Measurements from ENCODE around the gene ATP5PD.
A peak's percentile ranks its signal among the peaks of the same experiment; 100 is the strongest.

ATP5PD gene

DNA sequence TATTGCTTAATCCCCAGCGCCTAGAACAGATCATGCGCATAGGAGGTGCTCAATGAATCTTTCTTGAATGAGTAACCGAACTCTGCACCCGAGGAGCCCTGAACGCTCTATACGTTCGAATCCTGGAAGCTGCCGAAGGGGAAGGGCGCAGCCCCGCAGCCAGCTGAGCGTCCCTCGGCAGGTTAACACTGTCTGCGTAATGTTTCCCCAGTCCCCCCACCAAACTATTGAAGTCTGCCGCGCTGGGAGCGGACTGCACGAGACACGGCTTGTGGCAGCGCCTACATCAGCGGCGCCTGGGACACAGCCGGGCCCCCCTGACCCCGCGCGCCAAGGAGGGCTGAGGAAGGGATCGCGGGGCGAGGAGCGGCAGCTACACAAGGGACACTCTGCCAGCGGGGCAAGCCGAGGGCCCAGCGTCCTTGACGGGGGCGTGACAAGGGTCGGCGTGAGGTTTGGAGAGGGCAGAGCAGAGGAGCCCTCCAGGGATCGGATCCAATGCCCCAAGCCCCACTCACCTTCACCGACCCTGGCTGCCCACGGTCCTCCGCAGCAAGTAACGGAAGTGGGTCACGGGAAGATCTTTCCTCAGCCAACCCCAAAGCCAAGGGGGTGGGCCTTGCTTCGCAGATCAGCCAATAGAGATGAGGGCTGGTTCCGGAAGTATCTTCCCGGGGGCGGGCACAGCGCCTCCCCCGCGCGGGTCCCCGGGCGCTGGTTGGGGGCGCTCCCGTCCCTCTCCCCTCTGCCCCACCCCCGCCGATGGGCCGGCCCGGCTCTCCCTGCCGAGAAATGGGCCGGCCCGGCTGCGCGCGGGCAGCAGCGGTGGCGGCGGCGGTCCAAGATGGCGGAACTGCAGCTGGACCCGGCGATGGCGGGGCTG lies at the start of gene ATP5PD, which contains the start of gene KCTD2 (continued):
- TF ChIP-seq ZNF654 (tag by site-specific recombination; IDR thresholded peaks at IDR 0.05; ENCODE audit: low read depth) (no peak), ZNF76 (tag by site-specific recombination; IDR thresholded peaks at IDR 0.05; ENCODE audit: borderline replicate concordance, low read depth) (peak; percentile 87; the same call in 1 of the 2 replicates), HOXD13 (CRISPR knock-in tag; IDR thresholded peaks at IDR 0.05; ENCODE audit: borderline replicate concordance) (no peak), ZNF324 (tag by site-specific recombination; IDR thresholded peaks at IDR 0.05) (no peak), EGR2 (tag by site-specific recombination; IDR thresholded peaks at IDR 0.05; ENCODE audit: low read depth) (peak; percentile 84), ZNF623 (tag by site-specific recombination; IDR thresholded peaks at IDR 0.05) (no peak), ZNF473 (tag by site-specific recombination; IDR thresholded peaks at IDR 0.05) (no peak), ZNF214 (tag by site-specific recombination; IDR thresholded peaks at IDR 0.05; ENCODE audit: borderline replicate concordance) (no peak)

- peaks cover 0 to 19% of the 10 kb centered on the region in 2 experiments; a peak in 1 of 3 replicates for H3K36me3 ChIP-seq (ENCODE audit: control insufficient read depth in 2 of 2, insufficient read depth in 1 of 2, low read length in 2 of 2)
- H3K9me3 ChIP-seq (ENCODE audit: control insufficient read depth, insufficient read depth, low read depth, low read length): no peaks in the 10 kb centered on the region
- ChIA-PET CTCF (interaction anchor here (0.6 to 3.1 kb wide), 6 partner anchors 9 to 134 kb away, joined by 3 to 22 read pairs (median 4); no protein-coding TSS in a partner anchor), POLR2A (interaction anchor here (0.6 to 2.8 kb wide), 8 partner anchors 9 to 313 kb away, joined by 3 to 19 read pairs (median 5); partner anchors contain the start of genes ARMC7 and MRPL58)
- H3K27ac ChIP-seq (ENCODE audit: extremely low read depth, low read depth, low read length): no peak overlapping the region
- H3K4me1 ChIP-seq (ENCODE audit: control insufficient read depth, insufficient read depth, low read length): peaks cover under 1% of the 10 kb centered on the region; the same call in 1 of the 2 replicates
- no peak overlapping the region for H3K4me3 ChIP-seq (ENCODE audit: low read depth, low read length)
- TF ChIP-seq, protein P1, sequence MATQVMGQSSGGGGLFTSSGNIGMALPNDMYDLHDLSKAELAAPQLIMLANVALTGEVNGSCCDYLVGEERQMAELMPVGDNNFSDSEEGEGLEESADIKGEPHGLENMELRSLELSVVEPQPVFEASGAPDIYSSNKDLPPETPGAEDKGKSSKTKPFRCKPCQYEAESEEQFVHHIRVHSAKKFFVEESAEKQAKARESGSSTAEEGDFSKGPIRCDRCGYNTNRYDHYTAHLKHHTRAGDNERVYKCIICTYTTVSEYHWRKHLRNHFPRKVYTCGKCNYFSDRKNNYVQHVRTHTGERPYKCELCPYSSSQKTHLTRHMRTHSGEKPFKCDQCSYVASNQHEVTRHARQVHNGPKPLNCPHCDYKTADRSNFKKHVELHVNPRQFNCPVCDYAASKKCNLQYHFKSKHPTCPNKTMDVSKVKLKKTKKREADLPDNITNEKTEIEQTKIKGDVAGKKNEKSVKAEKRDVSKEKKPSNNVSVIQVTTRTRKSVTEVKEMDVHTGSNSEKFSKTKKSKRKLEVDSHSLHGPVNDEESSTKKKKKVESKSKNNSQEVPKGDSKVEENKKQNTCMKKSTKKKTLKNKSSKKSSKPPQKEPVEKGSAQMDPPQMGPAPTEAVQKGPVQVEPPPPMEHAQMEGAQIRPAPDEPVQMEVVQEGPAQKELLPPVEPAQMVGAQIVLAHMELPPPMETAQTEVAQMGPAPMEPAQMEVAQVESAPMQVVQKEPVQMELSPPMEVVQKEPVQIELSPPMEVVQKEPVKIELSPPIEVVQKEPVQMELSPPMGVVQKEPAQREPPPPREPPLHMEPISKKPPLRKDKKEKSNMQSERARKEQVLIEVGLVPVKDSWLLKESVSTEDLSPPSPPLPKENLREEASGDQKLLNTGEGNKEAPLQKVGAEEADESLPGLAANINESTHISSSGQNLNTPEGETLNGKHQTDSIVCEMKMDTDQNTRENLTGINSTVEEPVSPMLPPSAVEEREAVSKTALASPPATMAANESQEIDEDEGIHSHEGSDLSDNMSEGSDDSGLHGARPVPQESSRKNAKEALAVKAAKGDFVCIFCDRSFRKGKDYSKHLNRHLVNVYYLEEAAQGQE (tag by site-specific recombination; IDR thresholded peaks at IDR 0.05): no peak
- TF ChIP-seq GLIS1 (tag by site-specific recombination; IDR thresholded peaks at IDR 0.05) (0 out of 2 replicates have a peak, but pooled peaks have one; percentile 15), ZBTB8A (tag by site-specific recombination; IDR thresholded peaks at IDR 0.05) (0 out of 2 replicates have a peak, but pooled peaks have one; percentile 41), PRDM1 (tag by site-specific recombination; IDR thresholded peaks at IDR 0.05) (0 out of 2 replicates have a peak, but pooled peaks have one; percentile 41), ZFHX2 (tag by site-specific recombination; conservative IDR thresholded peaks at IDR 0.05) (peak; percentile 56), KLF1 (tag by site-specific recombination; IDR thresholded peaks at IDR 0.05) (peak; percentile 100), ZNF624 (tag by site-specific recombination; IDR thresholded peaks at IDR 0.05) (no peak), ZNF785 (tag by site-specific recombination; IDR thresholded peaks at IDR 0.05) (no peak), KLF16 (tag by site-specific recombination; IDR thresholded peaks at IDR 0.05) (peak; percentile 43; the same call in 1 of the 2 replicates), ZNF354C (tag by site-specific recombination; IDR thresholded peaks at IDR 0.05; ENCODE audit: borderline replicate concordance, low read depth) (no peak), PRDM6 (tag by site-specific recombination; IDR thresholded peaks at IDR 0.05) (no peak)
- TF ChIP-seq, protein P2, sequence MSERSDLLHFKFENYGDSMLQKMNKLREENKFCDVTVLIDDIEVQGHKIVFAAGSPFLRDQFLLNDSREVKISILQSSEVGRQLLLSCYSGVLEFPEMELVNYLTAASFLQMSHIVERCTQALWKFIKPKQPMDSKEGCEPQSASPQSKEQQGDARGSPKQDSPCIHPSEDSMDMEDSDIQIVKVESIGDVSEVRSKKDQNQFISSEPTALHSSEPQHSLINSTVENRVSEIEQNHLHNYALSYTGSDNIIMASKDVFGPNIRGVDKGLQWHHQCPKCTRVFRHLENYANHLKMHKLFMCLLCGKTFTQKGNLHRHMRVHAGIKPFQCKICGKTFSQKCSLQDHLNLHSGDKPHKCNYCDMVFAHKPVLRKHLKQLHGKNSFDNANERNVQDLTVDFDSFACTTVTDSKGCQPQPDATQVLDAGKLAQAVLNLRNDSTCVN (tag by site-specific recombination; optimal IDR thresholded peaks at IDR 0.05): peak; percentile 12
- TF ChIP-seq, protein P3, sequence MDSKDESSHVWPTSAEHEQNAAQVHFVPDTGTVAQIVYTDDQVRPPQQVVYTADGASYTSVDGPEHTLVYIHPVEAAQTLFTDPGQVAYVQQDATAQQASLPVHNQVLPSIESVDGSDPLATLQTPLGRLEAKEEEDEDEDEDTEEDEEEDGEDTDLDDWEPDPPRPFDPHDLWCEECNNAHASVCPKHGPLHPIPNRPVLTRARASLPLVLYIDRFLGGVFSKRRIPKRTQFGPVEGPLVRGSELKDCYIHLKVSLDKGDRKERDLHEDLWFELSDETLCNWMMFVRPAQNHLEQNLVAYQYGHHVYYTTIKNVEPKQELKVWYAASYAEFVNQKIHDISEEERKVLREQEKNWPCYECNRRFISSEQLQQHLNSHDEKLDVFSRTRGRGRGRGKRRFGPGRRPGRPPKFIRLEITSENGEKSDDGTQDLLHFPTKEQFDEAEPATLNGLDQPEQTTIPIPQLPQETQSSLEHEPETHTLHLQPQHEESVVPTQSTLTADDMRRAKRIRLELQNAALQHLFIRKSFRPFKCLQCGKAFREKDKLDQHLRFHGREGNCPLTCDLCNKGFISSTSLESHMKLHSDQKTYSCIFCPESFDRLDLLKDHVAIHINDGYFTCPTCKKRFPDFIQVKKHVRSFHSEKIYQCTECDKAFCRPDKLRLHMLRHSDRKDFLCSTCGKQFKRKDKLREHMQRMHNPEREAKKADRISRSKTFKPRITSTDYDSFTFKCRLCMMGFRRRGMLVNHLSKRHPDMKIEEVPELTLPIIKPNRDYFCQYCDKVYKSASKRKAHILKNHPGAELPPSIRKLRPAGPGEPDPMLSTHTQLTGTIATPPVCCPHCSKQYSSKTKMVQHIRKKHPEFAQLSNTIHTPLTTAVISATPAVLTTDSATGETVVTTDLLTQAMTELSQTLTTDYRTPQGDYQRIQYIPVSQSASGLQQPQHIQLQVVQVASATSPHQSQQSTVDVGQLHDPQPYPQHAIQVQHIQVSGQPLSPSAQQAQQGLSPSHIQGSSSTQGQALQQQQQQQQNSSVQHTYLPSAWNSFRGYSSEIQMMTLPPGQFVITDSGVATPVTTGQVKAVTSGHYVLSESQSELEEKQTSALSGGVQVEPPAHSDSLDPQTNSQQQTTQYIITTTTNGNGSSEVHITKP (tag by site-specific recombination; IDR thresholded peaks at IDR 0.05): peak; percentile 64
- TF ChIP-seq, protein P4, sequence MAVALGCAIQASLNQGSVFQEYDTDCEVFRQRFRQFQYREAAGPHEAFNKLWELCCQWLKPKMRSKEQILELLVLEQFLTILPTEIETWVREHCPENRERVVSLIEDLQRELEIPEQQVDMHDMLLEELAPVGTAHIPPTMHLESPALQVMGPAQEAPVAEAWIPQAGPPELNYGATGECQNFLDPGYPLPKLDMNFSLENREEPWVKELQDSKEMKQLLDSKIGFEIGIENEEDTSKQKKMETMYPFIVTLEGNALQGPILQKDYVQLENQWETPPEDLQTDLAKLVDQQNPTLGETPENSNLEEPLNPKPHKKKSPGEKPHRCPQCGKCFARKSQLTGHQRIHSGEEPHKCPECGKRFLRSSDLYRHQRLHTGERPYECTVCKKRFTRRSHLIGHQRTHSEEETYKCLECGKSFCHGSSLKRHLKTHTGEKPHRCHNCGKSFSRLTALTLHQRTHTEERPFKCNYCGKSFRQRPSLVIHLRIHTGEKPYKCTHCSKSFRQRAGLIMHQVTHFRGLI (tag by site-specific recombination; IDR thresholded peaks at IDR 0.05): no peak
These were observed 49.4 kb upstream of the ATP5PD start for GRCh38 chr17:75096082-75096625.
